Measurements from ENCODE around the gene TRUB2.

Gene TRUB2

GRCh38 chr9:128349772-128350171 lies 27.5 kb upstream of the TRUB2 start:
- no peak for ATAC-seq
- TF ChIP-seq CSDC2 (CRISPR knock-in tag; IDR thresholded peaks at IDR 0.05): no peak
- no peak for TF ChIP-seq ZFP3 (CRISPR knock-in tag; IDR thresholded peaks at IDR 0.05)
- no peak for TF ChIP-seq TOX (CRISPR knock-in tag; IDR thresholded peaks at IDR 0.05; ENCODE audit: borderline replicate concordance)
- no peak for TF ChIP-seq ESRRG (CRISPR knock-in tag; IDR thresholded peaks at IDR 0.05)

DNA sequence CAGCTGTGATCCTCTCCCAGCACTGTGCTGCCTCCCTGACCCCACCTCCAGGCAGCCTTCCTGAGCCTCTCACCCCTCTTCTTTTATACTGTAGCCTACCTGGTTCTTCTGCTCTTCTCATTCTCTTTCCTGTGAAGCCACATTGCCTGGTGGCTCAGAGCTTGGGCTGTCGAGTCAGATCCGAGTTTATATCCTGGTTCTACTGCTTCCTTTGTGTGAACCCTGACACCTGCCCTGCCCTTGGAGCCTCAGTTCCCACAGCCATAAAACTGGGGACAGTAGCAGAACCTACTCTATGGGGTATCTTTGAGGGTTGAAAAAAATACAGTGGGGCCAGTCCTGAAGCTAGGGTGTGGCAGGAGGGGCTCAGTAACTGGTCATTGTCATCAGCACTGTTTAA lies 26.9 kb upstream of the TRUB2 start:
- TF ChIP-seq TSHZ2 (CRISPR knock-in tag; IDR thresholded peaks at IDR 0.05) (no peak), TCF4 (CRISPR knock-in tag; IDR thresholded peaks at IDR 0.05; ENCODE audit: borderline replicate concordance) (no peak), ZFP30 (CRISPR knock-in tag; IDR thresholded peaks at IDR 0.05) (no peak), RARB (CRISPR knock-in tag; IDR thresholded peaks at IDR 0.05) (no peak), ARNTL (CRISPR knock-in tag; IDR thresholded peaks at IDR 0.05; ENCODE audit: borderline replicate concordance, low read depth) (no peak), PPARA (CRISPR knock-in tag; IDR thresholded peaks at IDR 0.05; ENCODE audit: borderline replicate concordance) (no peak), ZNF565 (CRISPR knock-in tag; conservative IDR thresholded peaks at IDR 0.05; ENCODE audit: low read depth) (no peak), POU6F1 (CRISPR knock-in tag; IDR thresholded peaks at IDR 0.05; ENCODE audit: borderline replicate concordance, low read depth) (no peak), GLIS3 (CRISPR knock-in tag; IDR thresholded peaks at IDR 0.05) (no peak), BACH2 (CRISPR knock-in tag; IDR thresholded peaks at IDR 0.05; ENCODE audit: borderline replicate concordance) (no peak), ZNF8 (CRISPR knock-in tag; IDR thresholded peaks at IDR 0.05) (no peak), ISL1 (CRISPR knock-in tag; IDR thresholded peaks at IDR 0.05) (no peak)
- TF ChIP-seq, protein P1, sequence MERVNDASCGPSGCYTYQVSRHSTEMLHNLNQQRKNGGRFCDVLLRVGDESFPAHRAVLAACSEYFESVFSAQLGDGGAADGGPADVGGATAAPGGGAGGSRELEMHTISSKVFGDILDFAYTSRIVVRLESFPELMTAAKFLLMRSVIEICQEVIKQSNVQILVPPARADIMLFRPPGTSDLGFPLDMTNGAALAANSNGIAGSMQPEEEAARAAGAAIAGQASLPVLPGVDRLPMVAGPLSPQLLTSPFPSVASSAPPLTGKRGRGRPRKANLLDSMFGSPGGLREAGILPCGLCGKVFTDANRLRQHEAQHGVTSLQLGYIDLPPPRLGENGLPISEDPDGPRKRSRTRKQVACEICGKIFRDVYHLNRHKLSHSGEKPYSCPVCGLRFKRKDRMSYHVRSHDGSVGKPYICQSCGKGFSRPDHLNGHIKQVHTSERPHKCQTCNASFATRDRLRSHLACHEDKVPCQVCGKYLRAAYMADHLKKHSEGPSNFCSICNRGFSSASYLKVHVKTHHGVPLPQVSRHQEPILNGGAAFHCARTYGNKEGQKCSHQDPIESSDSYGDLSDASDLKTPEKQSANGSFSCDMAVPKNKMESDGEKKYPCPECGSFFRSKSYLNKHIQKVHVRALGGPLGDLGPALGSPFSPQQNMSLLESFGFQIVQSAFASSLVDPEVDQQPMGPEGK (CRISPR knock-in tag; IDR thresholded peaks at IDR 0.05; ENCODE audit: borderline replicate concordance): no peak
- TF ChIP-seq, protein P2, sequence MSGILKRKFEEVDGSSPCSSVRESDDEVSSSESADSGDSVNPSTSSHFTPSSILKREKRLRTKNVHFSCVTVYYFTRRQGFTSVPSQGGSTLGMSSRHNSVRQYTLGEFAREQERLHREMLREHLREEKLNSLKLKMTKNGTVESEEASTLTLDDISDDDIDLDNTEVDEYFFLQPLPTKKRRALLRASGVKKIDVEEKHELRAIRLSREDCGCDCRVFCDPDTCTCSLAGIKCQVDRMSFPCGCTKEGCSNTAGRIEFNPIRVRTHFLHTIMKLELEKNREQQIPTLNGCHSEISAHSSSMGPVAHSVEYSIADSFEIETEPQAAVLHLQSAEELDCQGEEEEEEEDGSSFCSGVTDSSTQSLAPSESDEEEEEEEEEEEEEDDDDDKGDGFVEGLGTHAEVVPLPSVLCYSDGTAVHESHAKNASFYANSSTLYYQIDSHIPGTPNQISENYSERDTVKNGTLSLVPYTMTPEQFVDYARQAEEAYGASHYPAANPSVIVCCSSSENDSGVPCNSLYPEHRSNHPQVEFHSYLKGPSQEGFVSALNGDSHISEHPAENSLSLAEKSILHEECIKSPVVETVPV (CRISPR knock-in tag; IDR thresholded peaks at IDR 0.05): no peak
- ATAC-seq: no peak

DNA sequence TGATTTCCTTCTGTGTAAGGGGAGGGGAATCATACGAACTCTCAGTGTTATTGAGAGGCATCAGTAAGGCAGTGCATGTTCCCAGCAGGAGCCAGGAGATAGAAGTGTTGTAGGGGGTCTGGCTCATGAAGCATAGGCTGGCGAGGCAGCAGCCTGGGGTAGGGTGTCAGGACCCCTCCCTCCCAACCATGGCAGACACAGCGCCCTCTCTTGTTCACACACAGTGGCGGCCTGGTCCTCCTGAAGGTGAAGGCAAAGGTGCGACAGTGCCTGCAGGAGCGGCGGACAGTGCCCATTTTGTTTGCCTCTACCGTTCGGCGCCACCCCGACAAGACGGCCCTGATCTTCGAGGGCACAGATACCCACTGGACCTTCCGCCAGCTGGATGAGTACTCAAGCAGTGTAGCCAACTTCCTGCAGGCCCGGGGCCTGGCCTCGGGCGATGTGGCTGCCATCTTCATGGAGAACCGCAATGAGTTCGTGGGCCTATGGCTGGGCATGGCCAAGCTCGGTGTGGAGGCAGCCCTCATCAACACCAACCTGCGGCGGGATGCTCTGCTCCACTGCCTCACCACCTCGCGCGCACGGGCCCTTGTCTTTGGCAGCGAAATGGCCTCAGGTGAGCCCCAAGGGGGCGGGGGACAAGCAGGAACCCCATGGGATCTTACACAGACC lies 22.8 kb upstream of the TRUB2 start:
- TF ChIP-seq TSHZ2 (CRISPR knock-in tag; IDR thresholded peaks at IDR 0.05): no peak
- no peak for TF ChIP-seq CREB5 (CRISPR knock-in tag; IDR thresholded peaks at IDR 0.05; ENCODE audit: low read depth)
- no peak for TF ChIP-seq SNAI2 (CRISPR knock-in tag; IDR thresholded peaks at IDR 0.05)
- TF ChIP-seq ZFP30 (CRISPR knock-in tag; IDR thresholded peaks at IDR 0.05): no peak
- no peak for TF ChIP-seq ZC3H10 (CRISPR knock-in tag; IDR thresholded peaks at IDR 0.05)
- no peak for TF ChIP-seq OSR1 (CRISPR knock-in tag; IDR thresholded peaks at IDR 0.05)
- TF ChIP-seq TCF4 (CRISPR knock-in tag; IDR thresholded peaks at IDR 0.05; ENCODE audit: borderline replicate concordance): no peak
- no peak for TF ChIP-seq ARNTL (CRISPR knock-in tag; IDR thresholded peaks at IDR 0.05; ENCODE audit: borderline replicate concordance, low read depth)
- no peak for TF ChIP-seq GLIS3 (CRISPR knock-in tag; IDR thresholded peaks at IDR 0.05)
- TF ChIP-seq, protein P2 (CRISPR knock-in tag; IDR thresholded peaks at IDR 0.05): no peak
- no peak for TF ChIP-seq ZNF70 (CRISPR knock-in tag; IDR thresholded peaks at IDR 0.05)
- no peak for TF ChIP-seq PPARA (CRISPR knock-in tag; IDR thresholded peaks at IDR 0.05; ENCODE audit: borderline replicate concordance)
- no peak for TF ChIP-seq BACH2 (CRISPR knock-in tag; IDR thresholded peaks at IDR 0.05; ENCODE audit: borderline replicate concordance)
- TF ChIP-seq ZFP3 (CRISPR knock-in tag; IDR thresholded peaks at IDR 0.05): no peak
- no peak for ATAC-seq

All from SK-N-SH treated with all-trans-retinoic acid at 6 μM for 48 hours (cell line).